Measurements from ENCODE around the gene PAPLN. TPM values are rescaled to one million over a fixed set of nuclear protein-coding genes. Genes with fewer than 3 reads are reported as not detected.

The PAPLN gene
- polyA plus RNA-seq, 3 donors, result 0.58 to 2.8 (median 0.73) TPM

DNA sequence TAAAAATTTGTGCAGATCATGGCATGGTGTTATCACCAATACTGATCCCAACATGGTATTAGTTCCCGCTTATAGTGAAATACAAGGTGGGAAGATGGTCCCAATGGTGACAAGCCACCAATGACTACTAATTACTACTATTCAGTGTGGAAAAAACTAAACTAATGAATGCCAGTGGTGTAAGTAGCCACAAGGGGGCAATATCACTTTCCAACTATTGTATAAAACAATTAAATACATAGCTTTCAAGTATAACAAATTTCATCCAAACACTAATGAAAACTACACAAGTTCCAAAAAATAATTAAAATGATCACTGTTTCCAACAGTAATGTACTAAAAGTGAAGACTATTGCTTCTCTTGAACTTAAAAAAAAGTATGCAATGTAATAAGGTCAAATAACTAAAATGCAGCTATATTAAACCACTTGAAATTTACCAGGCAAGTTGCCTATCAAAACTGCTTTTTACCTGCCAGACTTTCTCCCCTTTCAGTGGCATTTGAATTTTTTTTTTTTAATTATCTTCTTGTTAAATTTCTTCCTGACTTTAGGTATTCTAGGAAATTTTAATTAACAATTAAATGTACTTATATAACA, 58.0 kb downstream of the PAPLN start:
- no peaks in the 10 kb centered on the region for H3K4me1 ChIP-seq (ENCODE audit: control insufficient read depth in 1 of 2, insufficient read depth in 2 of 2, low read length in 2 of 2)
- H3K79me2 ChIP-seq (ENCODE audit: insufficient read depth, low read length), result no peaks in the 10 kb centered on the region
- Mint-ChIP-seq H3K36me3 (peaks cover 55 to 68% of the 10 kb centered on the region in 2 donors), H3K9me3 (no peaks in the 10 kb centered on the region), H3K4me1 (no peaks in the 10 kb centered on the region), H3K4me3 (no peak overlapping the region), H3K27me3 (ENCODE audit: low read depth in 3 of 3) (peaks cover 0 to 1% (median 0%) of the 10 kb centered on the region in 3 donors), H3K27ac (no peak overlapping the region)
- no peak overlapping the region for H3K27ac ChIP-seq (ENCODE audit: low read depth in 1 of 2, low read length in 2 of 2)
- no peak overlapping the region for H3K4me2 ChIP-seq (replicated peaks; ENCODE audit: extremely low read depth, low read length, poor library complexity, severe bottlenecking)
- no peak overlapping the region for H2AFZ ChIP-seq (ENCODE audit: insufficient read depth, low read depth, low read length, poor library complexity, severe bottlenecking)
- peaks cover 43 to 87% of the 10 kb centered on the region in 2 donors for H3K36me3 ChIP-seq (replicated peaks in 1 of 2; ENCODE audit: control insufficient read depth in 1 of 2, insufficient read depth in 2 of 2, low read length in 2 of 2)
- intact Hi-C loops (cut with micrococcal nuclease), result loop anchor here (5.0 to 10.0 kb wide), 3 partner anchors 177 to 340 kb away; no protein-coding TSS in a partner anchor
- TF ChIP-seq, protein P1, sequence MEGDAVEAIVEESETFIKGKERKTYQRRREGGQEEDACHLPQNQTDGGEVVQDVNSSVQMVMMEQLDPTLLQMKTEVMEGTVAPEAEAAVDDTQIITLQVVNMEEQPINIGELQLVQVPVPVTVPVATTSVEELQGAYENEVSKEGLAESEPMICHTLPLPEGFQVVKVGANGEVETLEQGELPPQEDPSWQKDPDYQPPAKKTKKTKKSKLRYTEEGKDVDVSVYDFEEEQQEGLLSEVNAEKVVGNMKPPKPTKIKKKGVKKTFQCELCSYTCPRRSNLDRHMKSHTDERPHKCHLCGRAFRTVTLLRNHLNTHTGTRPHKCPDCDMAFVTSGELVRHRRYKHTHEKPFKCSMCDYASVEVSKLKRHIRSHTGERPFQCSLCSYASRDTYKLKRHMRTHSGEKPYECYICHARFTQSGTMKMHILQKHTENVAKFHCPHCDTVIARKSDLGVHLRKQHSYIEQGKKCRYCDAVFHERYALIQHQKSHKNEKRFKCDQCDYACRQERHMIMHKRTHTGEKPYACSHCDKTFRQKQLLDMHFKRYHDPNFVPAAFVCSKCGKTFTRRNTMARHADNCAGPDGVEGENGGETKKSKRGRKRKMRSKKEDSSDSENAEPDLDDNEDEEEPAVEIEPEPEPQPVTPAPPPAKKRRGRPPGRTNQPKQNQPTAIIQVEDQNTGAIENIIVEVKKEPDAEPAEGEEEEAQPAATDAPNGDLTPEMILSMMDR (IDR thresholded peaks at IDR 0.05), result peak; percentile 73
- H3K9ac ChIP-seq (ENCODE audit: insufficient read depth, low read length, poor library complexity, severe bottlenecking), result no peak overlapping the region
- WGBS (ENCODE audit: insufficient coverage), result no CpG with 5 or more reads among the region's 1 CpG
- no peaks in the 10 kb centered on the region for H3K9me3 ChIP-seq (replicated peaks in 1 of 2; ENCODE audit: control insufficient read depth in 1 of 2, insufficient read depth in 1 of 2, low read length in 2 of 2)
- H3K4me3 ChIP-seq (replicated peaks in 1 of 3; ENCODE audit: low read depth in 2 of 3, low read length in 3 of 3), result no peak overlapping the region
- peaks cover 98% of the 10 kb centered on the region for H4K20me1 ChIP-seq (ENCODE audit: insufficient read depth, low read length)
- DNase-seq, result peak in 2 of 3 donors; percentile 20 to 48
- no peaks in the 10 kb centered on the region for H3K27me3 ChIP-seq (ENCODE audit: control insufficient read depth in 2 of 2, insufficient read depth in 2 of 2, low read length in 2 of 2)

DNA sequence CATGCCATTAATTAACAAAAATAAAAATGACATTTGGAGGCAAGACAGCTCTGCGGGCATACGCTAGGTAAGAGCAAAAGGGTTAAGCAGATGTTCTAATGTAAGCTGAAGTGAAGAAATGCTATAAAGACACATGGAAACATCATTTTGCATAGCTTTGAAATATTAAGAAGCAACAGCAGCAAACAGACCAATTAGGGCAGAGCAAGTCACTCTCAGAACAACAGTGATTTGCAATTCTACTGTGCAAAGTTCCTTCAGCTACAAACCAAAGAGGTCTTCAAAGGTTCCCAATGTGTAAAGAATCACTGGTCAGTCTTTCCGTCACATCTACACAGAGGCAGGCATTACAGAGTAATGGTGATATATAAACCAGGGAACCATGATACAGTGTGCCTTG, 68.2 kb downstream of the PAPLN start:
- no CpG with 5 or more reads among the region's 3 CpGs for WGBS (ENCODE audit: insufficient coverage)
- TF ChIP-seq, protein P1 (IDR thresholded peaks at IDR 0.05), result no peak

More for the DNA sequence above, 68.2 kb downstream of the PAPLN start:
- no peak overlapping the region for H2AFZ ChIP-seq (ENCODE audit: insufficient read depth, low read depth, low read length, poor library complexity, severe bottlenecking)
- Mint-ChIP-seq H3K4me3 (no peak overlapping the region), H3K4me1 (peaks cover 15% of the 10 kb centered on the region), H3K27ac (no peak overlapping the region), H3K36me3 (peaks cover 30 to 50% of the 10 kb centered on the region in 2 donors), H3K27me3 (ENCODE audit: low read depth in 3 of 3) (no peaks in the 10 kb centered on the region), H3K9me3 (peaks cover 0 to 3% (median 0%) of the 10 kb centered on the region in 7 donors)
- intact Hi-C loops (cut with micrococcal nuclease), result no loop called here
- H3K9ac ChIP-seq (ENCODE audit: insufficient read depth, low read length, poor library complexity, severe bottlenecking), result no peak overlapping the region
- H3K27ac ChIP-seq (ENCODE audit: low read depth in 1 of 2, low read length in 2 of 2), result no peak overlapping the region
- H3K27me3 ChIP-seq (ENCODE audit: control insufficient read depth in 2 of 2, insufficient read depth in 2 of 2, low read length in 2 of 2), result no peaks in the 10 kb centered on the region
- no peaks in the 10 kb centered on the region for H3K9me3 ChIP-seq (replicated peaks in 1 of 2; ENCODE audit: control insufficient read depth in 1 of 2, insufficient read depth in 1 of 2, low read length in 2 of 2)
- H3K4me3 ChIP-seq (replicated peaks in 1 of 3; ENCODE audit: low read depth in 2 of 3, low read length in 3 of 3), result no peak overlapping the region
- no peak for DNase-seq
- peaks cover 0 to 3% of the 10 kb centered on the region in 2 donors for H3K4me1 ChIP-seq (ENCODE audit: control insufficient read depth in 1 of 2, insufficient read depth in 2 of 2, low read length in 2 of 2)
- H3K36me3 ChIP-seq (replicated peaks in 1 of 2; ENCODE audit: control insufficient read depth in 1 of 2, insufficient read depth in 2 of 2, low read length in 2 of 2), result peaks cover 8 to 46% of the 10 kb centered on the region in 2 donors
- peaks cover 7% of the 10 kb centered on the region for H3K79me2 ChIP-seq (ENCODE audit: insufficient read depth, low read length)
- peaks cover 98% of the 10 kb centered on the region for H4K20me1 ChIP-seq (ENCODE audit: insufficient read depth, low read length)
- no peak overlapping the region for H3K4me2 ChIP-seq (replicated peaks; ENCODE audit: extremely low read depth, low read length, poor library complexity, severe bottlenecking)
